Keratinocyte (primary cell): ENCODE data around the gene LRRIQ4.

Experiments
- CTCF ChIP-seq, 3 experiments: IDR thresholded peaks in 1 of 3; conservative IDR thresholded peaks in 1 of 3; optimal IDR thresholded peaks in 1 of 3; 2 replicates in 2 of 3; 3 replicates in 1 of 3; pipeline versions ENCODE3 to v1.5.1; 2011; ENCODE audit warnings: low read length in 3 of 3, mild to moderate bottlenecking in 3 of 3, moderate library complexity in 2 of 3, control low read depth in 1 of 3, inconsistent platforms in 1 of 3; ENCODE audit not compliant: insufficient read depth in 2 of 3; ENCODE audit errors: extremely low read depth in 1 of 3
- EZH2 ChIP-seq: IDR thresholded peaks from one replicate; pipeline ENCODE4 v1.6.1; 2012; ENCODE audit warnings: inconsistent platforms, mild to moderate bottlenecking, low read length, moderate library complexity

- no peak for TF ChIP-seq CTCF (optimal IDR thresholded peaks at IDR 0.05 in 1 of 3, IDR thresholded peaks at IDR 0.05 in 1 of 3, conservative IDR thresholded peaks at IDR 0.05 in 1 of 3; ENCODE audit: extremely low read depth in 1 of 3, insufficient read depth in 2 of 3, low read length in 3 of 3)
- no peak for TF ChIP-seq EZH2
These were observed 30.3 kb downstream of the LRRIQ4 start for GRCh38 chr3:169842960-169843359.
